Brain microvascular endothelial cell (primary cell): ENCODE data around the gene MAST1.

Source experiments
- DNase-seq: peaks from one replicate; pipeline ENCODE4 v3.0.0-alpha.2; 2020
- H3K27ac ChIP-seq: fragments of 250-450 bp; sonication (Bioruptor Pico); 2 replicates; pipeline ENCODE4 v1.5.1; 2020; ENCODE audit warnings: mild to moderate bottlenecking, moderate library complexity
- H3K27me3 ChIP-seq: fragments of 250-450 bp; sonication (Bioruptor Pico); replicated peaks from 2 replicates; pipeline ENCODE4 v1.5.1; 2020; ENCODE audit warnings: mild to moderate bottlenecking
- H3K36me3 ChIP-seq: fragments of 250-450 bp; sonication (Bioruptor Pico); replicated peaks from 2 replicates; pipeline ENCODE4 v1.5.1; 2020; ENCODE audit warnings: mild to moderate bottlenecking
- H3K4me3 ChIP-seq: 2 replicates; pipeline ENCODE4 v1.5.1; 2011; ENCODE audit warnings: low read depth, mild to moderate bottlenecking, control low read depth, low read length, moderate library complexity
- CTCF ChIP-seq: IDR thresholded peaks from 2 replicates; pipeline ENCODE4 v1.5.1; 2011; ENCODE audit warnings: low read depth, mild to moderate bottlenecking, moderate library complexity, low read length, control low read depth, inconsistent platforms; ENCODE audit errors: missing control alignments
- in situ Hi-C: cut with HindIII; loops from 2 replicates; pipeline ENCODE4 v1.10.0; 2017; ENCODE audit warnings: low sequenced_read_pairs, low pct_ligation_motif_present

The MAST1 gene

GRCh38 chr19:12893582-12893981 is 55.3 kb downstream of the MAST1 start:
- DNase-seq = no peak
- no peak overlapping the region for H3K27ac ChIP-seq
- in situ Hi-C loops = no loop called here
- H3K27me3 ChIP-seq = no peaks in the 10 kb centered on the region
- H3K4me3 ChIP-seq = no peak overlapping the region
- H3K36me3 ChIP-seq = peaks cover 3% of the 10 kb centered on the region
- TF ChIP-seq CTCF = no peak

- H3K27me3 ChIP-seq = no peaks in the 10 kb centered on the region
- TF ChIP-seq CTCF = no peak
- DNase-seq = no peak
- peaks cover 3% of the 10 kb centered on the region for H3K36me3 ChIP-seq
- no peak overlapping the region for H3K27ac ChIP-seq
- in situ Hi-C loops = no loop called here
- H3K4me3 ChIP-seq = no peak overlapping the region
These were observed 58.1 kb downstream of the MAST1 start for GRCh38 chr19:12896460-12896859.

- no peak for DNase-seq
- H3K4me3 ChIP-seq = no peak overlapping the region
- in situ Hi-C loops = no loop called here
- no peak overlapping the region for H3K27ac ChIP-seq
- no peak for TF ChIP-seq CTCF
- no peaks in the 10 kb centered on the region for H3K27me3 ChIP-seq
- H3K36me3 ChIP-seq = peaks cover 3% of the 10 kb centered on the region
These were observed 61.7 kb downstream of the MAST1 start for GRCh38 chr19:12899891-12900518.

- in situ Hi-C loops = no loop called here
- H3K27ac ChIP-seq = no peak overlapping the region
- no peak for DNase-seq
- H3K4me3 ChIP-seq = no peak overlapping the region
- no peaks in the 10 kb centered on the region for H3K36me3 ChIP-seq
- no peak for TF ChIP-seq CTCF
- H3K27me3 ChIP-seq = no peaks in the 10 kb centered on the region
These were observed 68.9 kb downstream of the MAST1 start for GRCh38 chr19:12907166-12907565.

- no peak overlapping the region for H3K4me3 ChIP-seq
- DNase-seq = no peak
- H3K27me3 ChIP-seq = no peaks in the 10 kb centered on the region
- TF ChIP-seq CTCF = no peak
- H3K36me3 ChIP-seq = no peaks in the 10 kb centered on the region
- H3K27ac ChIP-seq = no peak overlapping the region
- in situ Hi-C loops = no loop called here
These were observed 74.3 kb downstream of the MAST1 start for GRCh38 chr19:12912571-12912970.

- no peak for TF ChIP-seq CTCF
- Histone ChIP-seq H3K4me3 (no peak overlapping the region), H3K27me3 (no peaks in the 10 kb centered on the region), H3K36me3 (no peaks in the 10 kb centered on the region), H3K27ac (no peak overlapping the region)
- in situ Hi-C loops = no loop called here
- no peak for DNase-seq
These were observed 74.8 kb downstream of the MAST1 start for GRCh38 chr19:12913011-12913561.
